ENCODE measurements around the gene BUB1.
"Not testable (repeated sequence)": the region's sequence is repeated elsewhere in the genome, so short reads cannot be mapped to it uniquely, and the experiment has no call there.

BUB1 gene

DNA sequence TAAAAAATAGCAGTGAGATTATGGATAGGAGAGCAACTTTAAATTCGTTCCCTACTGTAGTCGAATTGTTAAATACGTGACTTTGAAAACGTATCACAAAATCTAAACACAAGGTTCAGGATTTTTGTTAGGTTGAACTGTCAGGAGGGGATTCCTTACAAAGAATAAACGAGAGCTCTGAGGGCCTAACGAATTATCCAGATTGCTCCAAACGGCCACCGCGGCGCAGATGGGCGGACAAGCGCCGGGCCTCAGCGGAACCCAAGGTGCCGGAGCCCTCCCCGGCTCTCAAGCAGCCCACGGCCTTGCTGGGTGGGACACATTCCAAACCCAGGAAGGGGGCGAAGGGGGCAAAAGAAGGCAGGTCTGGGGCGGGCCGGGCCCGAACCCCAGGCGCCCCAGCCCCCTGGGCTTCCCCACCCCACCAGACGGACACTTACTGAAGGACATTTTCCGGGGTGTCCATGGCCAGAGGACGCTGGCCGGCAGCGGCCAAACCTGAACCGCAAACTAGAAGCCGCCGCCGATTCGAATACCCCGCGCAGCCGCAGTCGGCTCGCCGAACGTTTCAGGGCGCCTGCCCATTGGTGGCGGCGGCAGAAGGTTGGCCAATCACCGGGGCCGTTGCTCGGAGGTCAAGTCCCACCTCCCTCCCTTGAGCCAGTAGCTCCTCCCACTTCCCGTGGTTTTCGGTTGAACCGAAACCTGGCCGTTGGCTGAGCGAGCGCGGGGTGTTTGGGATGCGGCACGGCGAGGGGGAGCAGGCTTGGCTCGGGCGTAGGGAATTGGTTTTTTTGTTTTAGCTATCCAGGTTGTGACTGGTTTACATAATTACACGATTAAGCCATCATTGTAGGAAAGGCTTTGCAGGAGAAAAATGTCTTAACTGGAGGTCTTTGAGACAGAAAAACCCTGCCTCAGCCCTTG lies at the start of gene BUB1:
Gene BUB1, minus strand, starts transcription at position 534 of the 927 bp plus-strand sequence. Its CDS starts 68 bp downstream, at position 466.
- DNase-seq, result peak; percentile 95

DNA sequence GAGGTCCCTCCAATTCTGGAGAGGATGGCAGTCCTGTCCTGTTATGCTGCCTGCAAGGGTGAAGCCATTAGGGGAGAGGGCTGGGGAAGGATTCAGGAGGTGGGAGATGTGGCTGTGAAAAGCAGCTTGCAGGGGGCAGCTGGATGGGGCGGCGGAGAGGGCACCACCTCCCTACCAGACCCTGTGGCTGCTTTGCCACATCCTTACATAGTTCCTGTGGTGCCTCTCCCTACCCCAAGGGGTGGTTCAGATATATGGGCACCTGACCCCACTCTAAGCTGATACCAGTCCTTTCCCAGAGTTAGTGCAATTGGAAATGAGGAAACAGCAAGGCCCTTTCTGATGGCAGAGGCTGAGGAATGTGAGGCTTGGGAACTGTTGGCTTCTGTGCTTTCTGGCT lies 48.4 kb upstream of the BUB1 start:
- DNase-seq, result no peak

DNA sequence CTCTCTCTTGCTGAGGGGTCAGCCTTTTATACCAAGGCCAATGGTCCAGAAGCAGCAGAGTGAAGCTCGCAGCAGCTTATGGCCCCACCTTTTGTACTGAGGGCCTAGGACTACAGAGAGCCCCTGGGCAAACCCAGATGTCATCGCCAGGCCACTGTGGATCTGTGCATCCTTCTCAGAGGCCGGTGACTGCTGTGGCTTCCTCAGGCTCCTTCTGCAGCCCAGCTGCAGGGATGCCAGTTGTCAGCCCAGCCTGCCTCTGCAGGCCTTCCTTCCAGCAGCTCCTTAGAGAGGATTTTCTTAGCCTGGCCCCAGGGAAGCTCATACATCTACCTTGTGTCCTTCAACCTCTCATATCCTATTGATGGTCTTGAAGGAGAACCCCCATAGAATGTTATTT lies 48.0 kb upstream of the BUB1 start:
- no peak for DNase-seq

GRCh38 chr2:110725370-110725769 lies 47.5 kb upstream of the BUB1 start:
- no peak for DNase-seq

GRCh38 chr2:110724820-110725219 lies 47.0 kb upstream of the BUB1 start:
- DNase-seq, result no peak

DNA sequence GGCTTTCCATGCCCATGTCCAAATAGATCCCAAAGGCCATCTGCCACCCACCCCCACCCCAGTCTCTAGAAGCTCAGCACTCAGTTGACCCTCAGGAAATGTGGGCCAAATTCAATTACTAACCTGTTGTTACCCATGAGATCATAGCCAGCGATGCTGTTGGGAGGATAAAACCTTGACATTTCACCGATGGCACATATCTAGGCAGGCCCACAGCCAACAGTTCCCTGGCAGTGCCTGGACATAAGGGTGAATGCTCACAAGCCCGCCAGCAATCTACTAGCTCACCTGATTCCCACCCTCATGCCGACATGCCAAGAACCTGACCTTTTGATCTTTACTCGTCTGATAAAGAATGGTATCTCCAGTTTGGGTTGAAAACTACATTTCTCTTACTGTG lies 42.7 kb upstream of the BUB1 start:
- no peak for DNase-seq

GRCh38 chr2:110718990-110719389 lies 41.1 kb upstream of the BUB1 start:
- DNase-seq, result no peak

- DNase-seq, result no peak
Observed at GRCh38 chr2:110718382-110718781, 40.5 kb upstream of the BUB1 start.

DNA sequence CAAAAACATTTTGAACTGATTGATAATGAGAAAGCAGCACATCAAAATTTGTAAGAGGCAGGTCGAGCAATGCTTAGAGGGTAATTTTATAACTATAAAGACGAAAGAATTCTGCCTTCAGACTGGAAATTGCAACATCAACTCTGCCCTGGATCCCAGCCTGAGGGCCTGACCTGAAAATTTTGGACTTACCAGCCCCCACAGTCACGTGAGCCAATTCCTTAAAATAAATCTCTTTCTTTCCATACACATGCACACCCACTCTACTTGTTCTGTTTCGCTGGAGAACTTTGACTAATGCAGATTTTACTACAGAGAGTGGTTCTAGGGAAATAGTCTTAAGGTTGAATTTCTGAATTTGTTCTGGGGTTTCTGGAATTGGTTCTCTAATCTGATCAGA lies 39.9 kb upstream of the BUB1 start:
- DNase-seq, result no peak

GRCh38 chr2:110716959-110717645 lies 39.2 kb upstream of the BUB1 start:
- no peak for DNase-seq

GRCh38 chr2:110714452-110715224 lies 36.8 kb upstream of the BUB1 start:
- DNase-seq, result peak; percentile 66

DNA sequence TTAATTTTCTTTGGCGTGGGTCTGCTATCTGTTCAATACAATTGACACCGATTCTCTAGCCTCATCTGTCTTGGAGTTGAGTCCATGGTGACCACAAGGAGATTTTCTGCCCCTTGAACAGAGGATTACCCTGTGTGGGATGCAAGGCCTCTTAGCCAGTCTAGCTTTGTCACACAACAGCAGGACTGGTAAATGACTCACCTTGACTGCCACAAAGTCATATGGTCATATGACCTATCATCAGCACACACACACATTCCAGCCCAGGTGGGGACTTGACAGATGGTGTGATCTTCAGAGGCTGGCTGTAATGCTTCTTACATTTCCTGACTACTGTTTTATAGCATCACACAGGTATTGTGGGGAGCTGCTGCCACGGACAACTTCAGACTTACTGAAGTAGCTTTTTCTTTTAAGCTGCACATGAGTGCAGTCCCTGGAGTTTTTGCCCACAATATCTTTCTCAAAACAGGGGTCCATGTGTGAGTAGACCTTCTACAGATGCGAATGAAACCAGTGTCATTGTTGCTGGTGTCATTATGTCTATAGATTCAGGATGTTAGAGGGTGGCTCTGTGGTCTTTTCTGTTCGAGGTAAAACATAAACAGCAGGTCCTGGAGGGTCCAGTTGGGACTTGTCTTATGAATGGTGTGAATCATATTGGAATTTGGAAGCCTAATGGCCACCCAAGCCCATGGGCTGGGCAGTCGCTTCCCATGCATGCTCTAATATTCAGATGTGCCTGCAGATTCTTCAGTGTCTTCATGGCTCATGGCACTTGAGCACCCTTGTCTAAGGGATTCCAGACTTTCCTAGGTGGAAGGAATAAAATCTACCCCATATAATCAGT lies 35.9 kb upstream of the BUB1 start:
- DNase-seq, result peak; percentile 66

DNA sequence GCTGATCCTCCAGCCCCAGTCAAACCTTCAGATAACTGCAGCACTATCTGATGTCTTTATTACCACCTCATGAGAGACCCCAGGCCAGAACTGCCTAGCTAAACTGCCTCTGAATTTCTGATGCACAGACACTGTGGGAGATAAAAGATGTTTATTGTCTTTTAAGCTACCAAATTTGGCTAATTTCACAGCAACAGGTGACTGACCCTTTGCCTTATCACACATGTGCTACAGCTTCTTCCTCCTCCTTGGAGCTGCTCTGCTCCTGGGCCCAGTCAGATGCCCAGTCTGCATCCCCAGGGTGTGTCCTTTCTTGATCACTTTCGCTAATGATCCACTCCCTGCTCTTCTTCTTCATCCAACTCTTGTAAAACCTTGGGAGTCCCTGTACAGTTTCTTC lies 34.9 kb upstream of the BUB1 start:
- no peak for DNase-seq

GRCh38 chr2:110708455-110708854 lies 30.6 kb upstream of the BUB1 start:
- no peak for DNase-seq

- DNase-seq, result no peak
Observed at GRCh38 chr2:110707386-110707965, 29.6 kb upstream of the BUB1 start.

- no peak for DNase-seq
Observed at GRCh38 chr2:110702514-110703380, 24.9 kb upstream of the BUB1 start.

DNA sequence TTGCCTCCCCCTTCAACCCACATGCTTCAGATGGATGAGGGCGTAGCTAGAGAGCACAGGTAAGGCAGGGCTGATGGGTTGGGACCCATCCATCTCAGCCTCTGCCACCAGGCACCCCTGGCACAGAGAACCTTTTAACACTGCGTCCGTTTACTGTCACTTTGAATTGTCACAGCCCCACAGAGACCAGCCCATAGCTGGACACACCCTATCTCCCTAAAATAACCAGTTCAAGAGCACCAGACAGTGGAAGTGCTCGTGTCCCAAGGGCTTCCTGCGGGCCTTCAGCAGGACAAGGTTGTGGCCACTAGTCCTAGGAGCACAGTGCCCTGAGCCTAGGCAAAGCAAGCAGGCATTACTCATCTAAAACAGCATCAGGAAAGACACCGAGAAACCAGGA lies 20.4 kb upstream of the BUB1 start:
- DNase-seq, result not testable (repeated sequence)

DNA sequence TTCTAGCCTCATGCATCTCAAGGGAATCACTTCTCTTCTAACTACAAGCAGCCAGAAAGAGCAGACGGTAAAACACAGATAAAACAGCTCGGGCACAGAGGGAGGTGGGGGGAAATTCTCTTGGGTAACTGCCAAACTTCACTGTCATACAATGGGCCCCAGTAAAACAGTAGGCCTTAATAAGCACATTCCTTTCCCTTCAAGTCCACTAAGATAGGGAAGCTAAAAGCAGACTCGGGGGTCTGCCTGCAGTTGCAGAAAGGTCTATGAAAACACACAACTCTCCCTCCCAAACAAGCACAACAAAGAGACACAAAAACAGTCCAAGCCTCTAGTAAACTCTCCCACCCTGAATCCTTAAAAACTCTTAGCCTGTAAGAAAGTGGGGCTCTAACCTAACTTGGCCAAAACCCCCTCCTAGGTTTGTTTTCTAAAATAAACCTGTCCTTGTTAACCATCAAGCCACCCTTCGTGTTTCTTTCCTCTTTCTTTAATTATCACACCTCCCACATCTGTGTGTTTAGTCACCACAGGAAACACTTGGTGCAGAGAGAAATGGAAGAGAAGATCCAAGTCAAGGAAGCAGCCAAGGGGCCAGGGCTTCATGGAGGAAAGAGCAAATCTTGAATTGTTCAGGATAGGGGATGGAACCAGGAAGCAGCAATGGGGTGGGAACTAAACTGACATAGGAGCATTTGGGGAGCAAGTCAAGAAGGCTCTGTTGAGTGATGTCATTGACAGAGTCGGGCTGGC lies 17.5 kb upstream of the BUB1 start:
- DNase-seq, result peak; percentile 67

DNA sequence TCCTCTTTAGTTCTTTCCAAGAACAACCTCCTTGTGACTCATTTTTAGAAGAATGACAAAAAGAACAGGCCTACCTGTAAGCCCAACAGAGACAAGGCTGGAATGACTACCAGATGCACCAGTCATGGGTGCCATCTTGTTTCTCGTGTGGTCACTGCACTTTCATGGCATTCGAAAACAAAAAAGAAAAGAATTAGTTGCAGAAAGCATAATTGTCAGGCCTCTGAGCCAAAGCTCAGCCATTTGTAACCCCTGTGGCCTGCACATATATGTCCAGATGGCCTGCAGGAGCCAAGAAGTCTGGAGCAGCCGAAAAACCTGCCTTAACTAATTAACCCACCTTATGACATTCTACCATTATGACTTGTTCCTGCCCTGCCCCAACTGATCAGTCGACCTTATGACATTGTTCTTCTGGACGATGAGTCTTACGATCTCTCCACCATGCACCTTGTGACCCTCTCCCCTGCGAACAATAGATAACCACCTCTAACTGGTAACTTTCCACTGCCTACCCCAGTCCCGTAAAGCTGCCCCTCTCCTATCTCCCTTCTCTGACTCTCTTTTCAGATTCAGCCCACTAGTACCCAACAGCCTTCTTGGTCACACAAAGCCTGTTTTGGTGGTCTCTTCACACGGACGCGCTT lies 13.9 kb upstream of the BUB1 start:
- no peak for DNase-seq
